Stimulated activated CD8-positive, alpha-beta memory T cell treated with anti-CD3 and anti-CD28 coated beads, Interleukin-2, amount 100 ng/mL, for 1 hour (primary cell): ENCODE measurements around the gene LCN10.

ENCODE experiments used
- DNase-seq, 2 donors: peaks; one replicate each; pipeline ENCODE4 v3.0.0-alpha.2; 2020; ENCODE audit warnings: low read depth in 2 of 2

Gene LCN10

DNA sequence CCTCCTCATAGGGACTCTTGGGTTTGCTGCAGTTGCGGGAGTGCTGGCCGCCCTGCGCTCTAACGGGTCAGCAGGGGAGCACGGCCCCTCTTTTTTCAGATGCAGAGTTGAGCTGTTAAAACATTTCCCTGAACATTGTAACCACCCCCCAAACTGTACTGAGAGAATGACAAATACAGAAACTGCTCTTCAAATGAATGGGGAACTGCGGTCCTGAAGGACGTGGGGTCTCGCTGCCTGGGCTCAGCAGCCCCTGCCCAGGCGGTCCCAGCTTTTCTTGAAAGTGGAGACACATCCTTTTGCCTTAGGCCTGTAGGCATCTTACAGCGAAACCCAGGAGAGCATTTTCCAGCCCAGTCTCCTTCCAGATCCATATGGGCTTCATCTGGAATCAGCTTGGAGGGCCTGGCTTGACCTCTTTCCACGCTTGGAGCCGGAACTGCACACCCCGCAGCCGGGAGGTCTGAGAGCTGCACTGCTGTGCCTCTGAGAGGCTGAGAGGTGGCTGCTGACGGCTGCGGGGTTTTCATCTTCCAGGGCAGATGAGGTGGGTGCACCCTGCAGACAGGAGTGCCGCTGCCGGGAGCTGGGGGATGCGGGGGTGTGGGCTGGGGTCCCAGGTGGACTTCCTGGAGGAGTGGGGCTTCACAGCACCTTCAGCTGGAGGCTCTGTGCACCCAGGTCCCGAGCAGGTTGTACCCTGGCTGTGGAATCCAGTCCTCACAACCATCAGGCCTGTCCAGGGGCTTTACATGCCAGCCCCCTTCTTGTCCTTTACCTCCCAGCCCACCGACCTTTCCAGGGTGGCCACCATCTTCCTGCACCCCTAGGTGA lies 54.2 kb downstream of the LCN10 start:
- DNase-seq: no peak
